MM.1S (cell line): ENCODE results near the gene LURAP1L.

Experiments
- CTCF ChIP-seq: fragments of 300-600 bp; sonication (generic); IDR thresholded peaks from 2 replicates; pipeline ENCODE4 v1.5.1; 2016; ENCODE audit warnings: antibody characterized with exemption, low read length, mixed read lengths
- EZH2phosphoT487 ChIP-seq: fragments of 300-600 bp; sonication (generic); IDR thresholded peaks from 2 replicates; pipeline ENCODE4 v1.6.1; 2018; ENCODE audit warnings: antibody characterized with exemption, low read length

GRCh38 chr9:12826924-12827565 lies 52.2 kb downstream of the LURAP1L start:
- TF ChIP-seq CTCF (no peak), EZH2phosphoT487 (no peak)
